ENCODE data around the gene MSI2.

GRCh38 chr17:57447357-57447989, 191.2 kb downstream of the MSI2 start:
- no peak for TF ChIP-seq ELF4 (IDR thresholded peaks at IDR 0.05)
- TF ChIP-seq ZNF384 (IDR thresholded peaks at IDR 0.05), result no peak
- no peak for TF ChIP-seq BHLHE40 (IDR thresholded peaks at IDR 0.05; ENCODE audit: borderline replicate concordance)
- no peak for TF ChIP-seq SP1 (IDR thresholded peaks at IDR 0.05)
- no peak for TF ChIP-seq SUZ12 (IDR thresholded peaks at IDR 0.05)
- no peak for TF ChIP-seq PKNOX1 (IDR thresholded peaks at IDR 0.05)
- no peak for TF ChIP-seq L3MBTL2 (conservative IDR thresholded peaks at IDR 0.05)
- no peak for TF ChIP-seq HDGF (IDR thresholded peaks at IDR 0.05; ENCODE audit: borderline replicate concordance)
- no peak for TF ChIP-seq FOXK2 (IDR thresholded peaks at IDR 0.05)
- no peak for TF ChIP-seq FOXM1 (IDR thresholded peaks at IDR 0.05; ENCODE audit: borderline replicate concordance)

Data from HEK293T (cell line).